ENCODE data around the gene USP35. TPM values are rescaled to one million over a fixed set of nuclear protein-coding genes. Genes with fewer than 3 reads are reported as not detected.
A peak's percentile ranks its signal among the peaks of the same experiment; 100 is the strongest.

Gene USP35
- total and polyA plus RNA-seq, 2 experiments from 2014 or later: 2.7 to 7.0 TPM

DNA sequence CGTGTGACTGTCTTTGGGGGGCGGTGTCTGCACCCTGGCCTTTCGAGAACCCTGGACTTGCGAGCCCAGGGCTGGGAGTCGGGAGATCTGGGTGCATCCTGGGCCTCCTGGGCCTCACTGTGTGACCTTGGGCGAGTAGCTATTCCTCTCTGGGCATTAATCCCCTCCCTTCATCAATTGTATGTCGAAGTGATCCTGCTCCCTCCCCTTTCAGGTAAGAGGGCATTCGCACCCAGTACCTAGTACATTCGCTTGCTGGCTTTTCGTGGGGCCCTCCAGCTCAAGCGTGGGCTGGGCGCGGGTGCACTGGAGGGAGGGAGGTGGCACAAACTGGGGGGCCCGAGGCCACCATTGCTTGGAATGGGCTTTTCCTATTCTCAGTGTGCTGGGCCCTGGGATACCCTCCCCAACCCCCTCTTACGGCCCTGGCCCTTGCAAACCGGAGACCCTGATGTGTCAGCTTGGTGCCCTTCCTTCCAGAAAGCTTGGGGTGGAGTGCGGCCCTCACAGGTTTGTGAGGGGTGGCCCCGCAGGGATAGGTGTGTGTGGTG lies 530 bp downstream of the USP35 start:
- H2AFZ ChIP-seq: peak overlapping the region; percentile 86
- peaks cover 89% of the 10 kb centered on the region for H3K79me2 ChIP-seq (ENCODE audit: insufficient read depth)
- no peaks in the 10 kb centered on the region for H4K20me1 ChIP-seq (ENCODE audit: insufficient read depth)
- no peaks in the 10 kb centered on the region for H3K9me2 ChIP-seq (ENCODE audit: insufficient read depth)
- no peaks in the 10 kb centered on the region for H3K27me3 ChIP-seq (replicated peaks; ENCODE audit: insufficient read depth)
- no peak overlapping the region for H3K27ac ChIP-seq
- WGBS, 2 experiments (ENCODE audit: low coverage in 1 of 2, low lambda C conversion rate in 2 of 2, missing lambda C conversion rate in 2 of 2): 7 to 8% methylated on average over 18 of the region's 18 CpGs
- peak overlapping the region; percentile 87 for H3K4me2 ChIP-seq (ENCODE audit: unreplicated experiment)
- in situ Hi-C loops (cut with MboI): no loop called here
- peak; percentile 32 for DNase-seq
- no peaks in the 10 kb centered on the region for H3K9me3 ChIP-seq (ENCODE audit: low read depth)
- peaks cover 28% of the 10 kb centered on the region for H3K4me1 ChIP-seq (ENCODE audit: insufficient read depth)
- H3K9ac ChIP-seq: peak overlapping the region; percentile 84
- TF ChIP-seq EZH2 (IDR thresholded peaks at IDR 0.05; ENCODE audit: insufficient read depth, poor library complexity, severe bottlenecking) (no peak), EZH2phosphoT487 (IDR thresholded peaks at IDR 0.05; ENCODE audit: insufficient read depth, low read depth) (no peak)
- peaks cover 29% of the 10 kb centered on the region for H3F3A ChIP-seq (ENCODE audit: insufficient read depth)
- H3K36me3 ChIP-seq (ENCODE audit: low read depth): no peaks in the 10 kb centered on the region
- H3K4me3 ChIP-seq: peak overlapping the region; percentile 93

DNA sequence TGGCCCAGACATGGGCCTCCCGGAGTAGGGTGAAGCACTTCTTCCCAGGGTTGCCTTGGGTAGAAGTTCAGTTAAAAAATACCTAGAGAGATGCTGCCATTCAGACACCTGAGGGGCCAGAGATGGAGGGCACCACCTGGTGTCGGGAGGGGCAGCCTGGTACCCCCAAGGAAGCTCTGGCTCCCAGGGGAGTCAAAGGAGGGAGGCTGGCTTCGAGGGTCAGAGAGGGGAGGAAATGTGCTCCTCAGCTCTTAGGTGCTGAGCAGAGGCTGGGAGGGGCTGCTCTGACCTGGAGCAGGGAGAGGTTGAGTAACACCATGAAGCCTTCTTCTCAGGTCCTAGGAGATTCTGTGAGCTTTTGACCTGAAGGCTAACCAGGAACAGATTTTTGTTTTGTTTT lies 1.1 kb downstream of the USP35 start:
- H3F3A ChIP-seq (ENCODE audit: insufficient read depth): peaks cover 29% of the 10 kb centered on the region
- no peak overlapping the region for H3K27ac ChIP-seq
- no peaks in the 10 kb centered on the region for H3K36me3 ChIP-seq (ENCODE audit: low read depth)
- H4K20me1 ChIP-seq (ENCODE audit: insufficient read depth): no peaks in the 10 kb centered on the region
- H3K79me2 ChIP-seq (ENCODE audit: insufficient read depth): peaks cover 89% of the 10 kb centered on the region
- TF ChIP-seq EZH2 (IDR thresholded peaks at IDR 0.05; ENCODE audit: insufficient read depth, poor library complexity, severe bottlenecking): no peak
- no peak for TF ChIP-seq EZH2phosphoT487 (IDR thresholded peaks at IDR 0.05; ENCODE audit: insufficient read depth, low read depth)
- H3K4me2 ChIP-seq (ENCODE audit: unreplicated experiment): peak overlapping the region; percentile 87
- H3K9me2 ChIP-seq (ENCODE audit: insufficient read depth): no peaks in the 10 kb centered on the region
- 25 to 26% methylated on average over 3 of the region's 3 CpGs for WGBS, 2 experiments (ENCODE audit: low coverage in 1 of 2, low lambda C conversion rate in 2 of 2, missing lambda C conversion rate in 2 of 2)
- in situ Hi-C loops (cut with MboI): no loop called here
- H3K4me3 ChIP-seq: peak overlapping the region; percentile 93
- peak overlapping the region; percentile 84 for H3K9ac ChIP-seq
- H3K4me1 ChIP-seq (ENCODE audit: insufficient read depth): peaks cover 28% of the 10 kb centered on the region
- peak; percentile 18 for DNase-seq
- no peaks in the 10 kb centered on the region for H3K27me3 ChIP-seq (replicated peaks; ENCODE audit: insufficient read depth)
- peak overlapping the region; percentile 86; the same call in 1 of the 2 replicates for H2AFZ ChIP-seq
- no peaks in the 10 kb centered on the region for H3K9me3 ChIP-seq (ENCODE audit: low read depth)

DNA sequence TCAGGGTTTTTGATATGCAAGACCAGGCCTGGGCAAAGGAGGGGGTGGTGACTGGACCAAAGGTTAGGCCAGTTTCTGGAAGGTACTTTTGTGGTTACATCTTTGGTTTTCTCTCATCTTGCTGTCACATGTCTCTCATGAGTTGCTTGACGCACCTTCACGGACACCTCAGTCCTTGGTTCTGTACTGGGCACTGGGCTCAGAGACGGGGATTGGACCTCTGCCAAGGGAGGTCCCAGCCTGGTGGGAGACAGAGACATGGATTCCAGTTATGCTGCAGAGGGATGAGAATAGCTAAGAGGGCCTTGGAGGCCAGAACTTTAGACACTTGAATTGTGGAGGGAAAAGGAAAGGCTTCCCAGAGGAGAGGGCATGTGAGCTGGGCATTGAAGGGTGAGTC lies 1.7 kb downstream of the USP35 start:
- Histone ChIP-seq H3K27me3 (replicated peaks; ENCODE audit: insufficient read depth) (no peaks in the 10 kb centered on the region), H3K9me3 (ENCODE audit: low read depth) (no peaks in the 10 kb centered on the region), H3K27ac (no peak overlapping the region), H3K36me3 (ENCODE audit: low read depth) (no peaks in the 10 kb centered on the region), H3K4me2 (ENCODE audit: unreplicated experiment) (peak overlapping the region; percentile 87), H3K9me2 (ENCODE audit: insufficient read depth) (no peaks in the 10 kb centered on the region), H3K4me1 (ENCODE audit: insufficient read depth) (peaks cover 24% of the 10 kb centered on the region), H3K4me3 (peak overlapping the region; percentile 93; the same call in 1 of the 2 replicates), H3K9ac (peak overlapping the region; percentile 84; the same call in 1 of the 2 replicates), H4K20me1 (ENCODE audit: insufficient read depth) (no peaks in the 10 kb centered on the region), H3F3A (ENCODE audit: insufficient read depth) (peaks cover 24% of the 10 kb centered on the region), H2AFZ (no peak overlapping the region), H3K79me2 (ENCODE audit: insufficient read depth) (peaks cover 89% of the 10 kb centered on the region)
- WGBS, 2 experiments (ENCODE audit: low coverage in 1 of 2, low lambda C conversion rate in 2 of 2, missing lambda C conversion rate in 2 of 2): 69 to 70% methylated on average over 3 of the region's 3 CpGs
- peak; percentile 27 for DNase-seq
- in situ Hi-C loops (cut with MboI): no loop called here
- TF ChIP-seq EZH2phosphoT487 (IDR thresholded peaks at IDR 0.05; ENCODE audit: insufficient read depth, low read depth): no peak

DNA sequence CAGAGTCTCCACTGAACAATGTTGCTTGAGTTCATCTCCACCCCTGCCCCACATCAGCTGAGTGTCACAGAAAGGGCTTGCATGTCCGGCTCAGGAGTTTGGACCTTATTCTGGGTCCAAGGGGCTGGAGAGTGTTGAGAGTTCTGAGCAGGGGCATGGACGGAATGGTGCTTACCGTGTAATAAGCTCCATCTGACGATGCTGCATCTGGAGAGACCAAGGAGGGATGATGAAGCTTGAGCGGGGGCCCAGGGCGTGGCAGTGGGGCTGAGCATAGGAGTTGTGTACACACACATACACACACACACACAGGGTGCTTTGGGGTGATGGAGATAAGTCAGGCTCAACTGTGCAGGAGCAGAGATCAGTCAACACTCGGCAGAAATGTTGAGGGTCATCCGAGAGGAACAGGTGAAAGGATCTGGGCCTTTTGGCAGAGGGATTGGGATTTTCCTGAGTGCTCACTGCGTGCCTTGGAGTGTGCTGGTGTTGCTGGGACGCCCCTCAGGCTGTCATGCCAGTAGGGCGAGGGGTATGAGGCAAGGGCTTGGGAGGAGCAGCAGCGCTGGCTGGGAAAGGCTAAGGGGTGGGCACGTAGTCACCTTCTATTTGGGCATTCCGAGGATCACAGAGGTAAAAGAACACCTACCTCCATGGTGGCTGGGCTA lies 2.3 kb downstream of the USP35 start:
- H4K20me1 ChIP-seq (ENCODE audit: insufficient read depth): no peaks in the 10 kb centered on the region
- no peaks in the 10 kb centered on the region for H3K9me3 ChIP-seq (ENCODE audit: low read depth)

More for the DNA sequence above, 2.3 kb downstream of the USP35 start:
- in situ Hi-C loops (cut with MboI): no loop called here
- peaks cover 19% of the 10 kb centered on the region for H3K4me1 ChIP-seq (ENCODE audit: insufficient read depth)
- no peaks in the 10 kb centered on the region for H3K9me2 ChIP-seq (ENCODE audit: insufficient read depth)
- H3K4me3 ChIP-seq: no peak overlapping the region
- H3K27me3 ChIP-seq (replicated peaks; ENCODE audit: insufficient read depth): no peaks in the 10 kb centered on the region
- no peaks in the 10 kb centered on the region for H3K36me3 ChIP-seq (ENCODE audit: low read depth)
- peaks cover 21% of the 10 kb centered on the region for H3F3A ChIP-seq (ENCODE audit: insufficient read depth)
- no peak overlapping the region for H3K27ac ChIP-seq
- no peak for DNase-seq
- no peak overlapping the region for H3K9ac ChIP-seq
- no peak overlapping the region for H2AFZ ChIP-seq
- WGBS, 2 experiments (ENCODE audit: low coverage in 1 of 2, low lambda C conversion rate in 2 of 2, missing lambda C conversion rate in 2 of 2): 83 to 88% methylated on average over 13 to 14 of the region's 14 CpGs
- TF ChIP-seq EZH2phosphoT487 (IDR thresholded peaks at IDR 0.05; ENCODE audit: insufficient read depth, low read depth) (no peak), EZH2 (IDR thresholded peaks at IDR 0.05; ENCODE audit: insufficient read depth, poor library complexity, severe bottlenecking) (no peak)
- H3K4me2 ChIP-seq (ENCODE audit: unreplicated experiment): peak overlapping the region; percentile 87
- peaks cover 92% of the 10 kb centered on the region for H3K79me2 ChIP-seq (ENCODE audit: insufficient read depth)
